Subcutaneous abdominal adipose tissue (tissue), 5 donors: ENCODE results near the gene FAM171A1.
"Not testable (repeated sequence)": the region's sequence is repeated elsewhere in the genome, so short reads cannot be mapped to it uniquely, and the experiment has no call there.

ENCODE experiments used
- H3K27ac ChIP-seq: one replicate; pipeline ENCODE4 v1.7.0; 2013; ENCODE audit warnings: low read depth, mild to moderate bottlenecking, inconsistent platforms, low read length, moderate library complexity
- H3K27me3 ChIP-seq, 5 donors: one replicate each; pipeline ENCODE4 v1.7.0; 2013; ENCODE audit warnings: low read length in 5 of 5, inconsistent platforms in 1 of 5; ENCODE audit not compliant: control insufficient read depth in 5 of 5, insufficient read depth in 4 of 5
- H3K36me3 ChIP-seq, 5 donors: one replicate each; pipeline ENCODE4 v1.7.0; 2013; ENCODE audit warnings: low read length in 5 of 5; ENCODE audit not compliant: control insufficient read depth in 5 of 5, insufficient read depth in 5 of 5
- H3K4me1 ChIP-seq, 5 donors: one replicate each; pipeline ENCODE4 v1.7.0; 2013; ENCODE audit warnings: low read length in 5 of 5, mild to moderate bottlenecking in 3 of 5, moderate library complexity in 1 of 5; ENCODE audit not compliant: control insufficient read depth in 5 of 5, insufficient read depth in 5 of 5
- H3K4me3 ChIP-seq, 5 donors: one replicate each; pipeline ENCODE4 v1.7.0; 2013; ENCODE audit warnings: low read length in 5 of 5, low read depth in 1 of 5
- H3K9ac ChIP-seq, 5 donors: one replicate each; pipeline ENCODE4 v1.7.0; 2013; ENCODE audit warnings: low read length in 5 of 5, mild to moderate bottlenecking in 4 of 5, moderate library complexity in 3 of 5
- H3K9me3 ChIP-seq, 5 donors: one replicate each; pipeline ENCODE4 v1.7.0; 2013; ENCODE audit warnings: low read length in 5 of 5; ENCODE audit not compliant: control insufficient read depth in 5 of 5
- donor health status: healthy.
- donor health status: healthy.
- donor health status: healthy.
- donor health status: healthy.
- donor health status: healthy.

FAM171A1 gene

DNA sequence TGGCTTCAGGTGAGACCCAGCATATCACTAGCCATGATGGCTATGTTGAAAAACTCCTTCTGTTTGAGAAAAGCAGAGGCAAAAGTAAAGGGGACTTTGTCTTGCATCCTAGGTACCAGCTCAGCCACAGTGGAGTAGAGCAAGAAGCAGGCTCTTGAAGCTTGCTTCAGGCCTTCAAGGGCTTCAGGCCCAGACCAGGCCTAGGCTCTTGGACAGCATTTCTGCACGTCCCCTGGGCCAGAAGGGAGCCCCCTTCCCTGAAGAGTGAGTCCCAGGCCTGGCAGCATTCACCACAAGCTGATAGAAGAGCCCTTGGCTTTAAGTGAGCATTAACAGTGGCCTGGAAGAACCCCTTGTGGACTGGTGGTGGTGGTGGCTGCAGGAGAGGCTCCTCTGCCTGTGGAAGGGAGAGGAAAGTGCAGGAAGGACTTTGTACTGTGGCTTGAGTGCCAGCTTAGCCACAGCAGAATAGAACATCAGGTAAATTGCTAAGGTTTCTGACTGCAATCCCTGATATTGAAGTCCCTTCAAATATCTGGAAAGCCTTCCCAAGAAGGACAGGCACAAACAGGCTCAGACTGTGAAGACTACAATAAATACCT, 28.1 kb upstream of the FAM171A1 start:
- Histone ChIP-seq H3K4me1 (no peaks in the 10 kb centered on the region), H3K27me3 (no peaks in the 10 kb centered on the region), H3K9me3 (peaks cover 0 to 7% (median 4%) of the 10 kb centered on the region in 5 donors), H3K9ac (no peak overlapping the region), H3K4me3 (no peak overlapping the region), H3K27ac (no peak overlapping the region), H3K36me3 (no peaks in the 10 kb centered on the region)

DNA sequence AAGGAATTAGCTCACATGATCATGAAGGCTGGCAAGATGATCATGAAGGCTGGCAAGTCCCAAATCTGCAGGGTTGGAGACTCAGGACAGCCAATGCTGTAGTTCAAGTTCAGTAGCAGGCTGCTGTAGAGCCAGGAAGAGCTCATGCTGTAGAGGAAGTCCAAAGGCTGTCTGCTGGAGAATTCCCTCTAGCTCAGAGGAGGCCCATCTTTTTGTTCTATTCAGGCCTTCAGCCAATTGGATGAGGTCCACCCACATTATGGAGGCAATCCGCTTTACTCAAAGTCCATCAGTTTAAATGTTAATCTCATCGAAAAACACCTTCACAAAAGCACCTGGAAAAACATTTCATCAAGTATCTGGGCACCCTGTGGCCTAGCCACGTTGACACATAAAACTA, 24.8 kb upstream of the FAM171A1 start:
- Histone ChIP-seq H3K27me3 (peaks cover 0 to 2% (median 0%) of the 10 kb centered on the region in 5 donors), H3K4me1 (peaks cover 0 to 5% (median 0%) of the 10 kb centered on the region in 5 donors), H3K9ac (no peak overlapping the region), H3K9me3 (peaks cover 0 to 2% (median 0%) of the 10 kb centered on the region in 5 donors), H3K4me3 (no peak overlapping the region), H3K36me3 (no peaks in the 10 kb centered on the region), H3K27ac (no peak overlapping the region)

DNA sequence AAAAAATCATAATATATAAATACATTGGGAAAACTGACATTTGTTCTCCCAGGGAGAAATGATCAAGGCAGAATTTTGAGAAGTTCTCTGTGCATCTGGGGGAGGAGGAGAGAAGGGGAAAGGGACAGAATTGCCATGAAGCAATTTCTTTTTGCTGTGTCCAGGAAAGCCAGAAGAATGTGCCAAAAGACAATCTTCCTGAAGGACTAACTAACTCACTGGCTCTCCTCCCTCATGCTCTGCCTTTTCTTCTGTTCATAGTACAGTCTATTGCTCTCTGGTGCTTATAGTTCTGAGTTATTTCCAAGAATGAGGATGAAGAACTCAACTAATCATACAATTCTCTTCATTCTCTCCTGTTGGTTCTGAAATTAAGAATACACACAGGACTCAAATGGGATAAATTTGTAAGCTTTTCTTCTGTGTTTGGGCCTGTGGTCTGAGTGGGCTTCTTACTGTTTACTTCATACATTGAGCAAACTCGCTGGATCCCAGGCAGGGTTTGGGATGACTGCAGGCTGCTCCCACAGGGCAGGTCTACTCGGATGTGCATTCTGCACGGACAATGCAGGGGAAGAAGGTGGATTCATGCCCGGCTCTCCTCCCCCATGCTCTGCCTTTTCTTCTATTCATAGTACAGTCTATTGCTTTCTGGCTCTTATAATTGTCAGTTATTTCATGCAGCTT, 22.2 kb upstream of the FAM171A1 start:
- H3K36me3 ChIP-seq: no peaks in the 10 kb centered on the region
- no peak overlapping the region for H3K27ac ChIP-seq
- H3K9me3 ChIP-seq: no peaks in the 10 kb centered on the region
- no peak overlapping the region for H3K4me3 ChIP-seq
- peaks cover 0 to 2% (median 0%) of the 10 kb centered on the region in 5 donors for H3K27me3 ChIP-seq
- H3K9ac ChIP-seq: no peak overlapping the region
- peaks cover 0 to 5% (median 0%) of the 10 kb centered on the region in 5 donors for H3K4me1 ChIP-seq

- Histone ChIP-seq H3K27me3 (peaks cover 0 to 9% (median 0%) of the 10 kb centered on the region in 5 donors), H3K36me3 (no peaks in the 10 kb centered on the region), H3K9ac (no peak overlapping the region), H3K9me3 (no peaks in the 10 kb centered on the region), H3K27ac (no peak overlapping the region), H3K4me3 (no peak overlapping the region), H3K4me1 (peaks cover 0 to 9% (median 0%) of the 10 kb centered on the region in 5 donors)
Observed at GRCh38 chr10:15391491-15391890, 20.4 kb upstream of the FAM171A1 start.

DNA sequence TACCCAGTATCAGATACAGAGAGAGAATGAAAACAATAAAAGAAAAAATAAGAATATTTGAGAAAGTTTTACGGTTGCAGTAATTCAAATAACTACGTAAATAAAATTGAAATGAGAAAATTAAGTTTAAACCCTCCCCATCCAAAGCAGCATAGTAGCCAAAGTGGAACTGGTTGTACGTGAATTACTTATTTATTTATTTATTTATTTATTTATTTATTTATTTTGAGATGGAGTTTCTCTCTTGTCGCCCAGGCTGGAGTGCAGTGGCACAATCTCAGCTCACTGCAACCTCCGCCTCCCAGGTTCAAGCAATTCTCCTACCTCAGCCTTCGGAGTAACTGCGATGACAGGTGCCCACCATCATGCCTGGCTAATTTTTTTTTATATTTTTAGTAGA, 17.1 kb upstream of the FAM171A1 start:
- H3K9me3 ChIP-seq, H3K9ac ChIP-seq, H3K36me3 ChIP-seq: not testable (repeated sequence)

GRCh38 chr10:15387021-15387420, 15.9 kb upstream of the FAM171A1 start:
- Histone ChIP-seq H3K36me3 (no peaks in the 10 kb centered on the region), H3K4me3 (no peak overlapping the region), H3K27ac (no peak overlapping the region), H3K4me1 (peaks cover 0 to 15% (median 0%) of the 10 kb centered on the region in 5 donors), H3K9ac (no peak overlapping the region), H3K9me3 (no peaks in the 10 kb centered on the region), H3K27me3 (peaks cover 0 to 9% (median 4%) of the 10 kb centered on the region in 5 donors)

More for the DNA sequence above, 17.1 kb upstream of the FAM171A1 start:
- H3K4me3 ChIP-seq, H3K27ac ChIP-seq, H3K27me3 ChIP-seq: not testable (repeated sequence)
- H3K4me1 ChIP-seq: peaks cover 0 to 15% (median 0%) of the 10 kb centered on the region in 5 donors

DNA sequence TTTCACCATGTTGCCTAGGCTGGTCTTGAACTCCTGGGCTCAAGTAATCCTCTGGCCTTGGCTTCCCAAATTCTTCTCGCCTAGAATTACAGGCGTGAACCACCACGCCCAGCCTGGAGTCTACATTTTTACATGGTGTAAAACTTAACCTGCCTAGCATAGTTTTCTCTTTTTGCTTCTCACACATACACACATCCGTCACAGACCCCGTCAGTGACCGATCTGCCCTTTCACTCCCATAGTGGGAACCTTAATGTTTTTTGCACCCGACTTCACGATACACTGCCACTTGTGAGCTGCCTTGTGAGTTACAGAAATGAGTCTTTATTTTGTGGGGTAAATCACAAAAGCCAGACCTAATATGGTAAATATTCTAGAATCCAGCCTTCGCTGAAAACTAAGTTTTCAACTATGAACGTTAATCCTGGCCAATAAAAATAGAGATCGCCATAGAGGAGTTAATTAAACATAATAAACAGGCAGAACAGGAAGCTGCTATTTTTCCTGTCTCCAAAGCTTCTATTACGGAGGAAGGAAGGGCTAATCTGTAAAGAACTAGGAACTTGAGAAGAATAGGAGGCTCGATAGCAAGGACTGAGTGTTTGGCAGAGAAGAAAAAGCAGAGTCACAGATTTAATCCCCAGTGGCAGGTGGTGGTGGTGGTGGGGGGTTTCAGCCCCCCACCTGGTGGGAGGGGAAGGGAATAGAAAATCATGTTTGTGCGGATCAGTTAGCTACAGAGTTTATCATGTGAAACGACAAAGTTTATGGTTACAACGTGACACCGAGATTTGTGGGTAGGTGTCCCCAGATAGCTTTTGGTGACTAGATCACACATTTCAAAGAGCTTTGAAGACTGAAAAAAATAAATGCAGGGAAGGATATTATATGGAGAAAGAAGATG, 14.7 kb upstream of the FAM171A1 start:
- Histone ChIP-seq H3K27ac (no peak overlapping the region), H3K4me3 (peak overlapping the region in 1 of 5 donors; percentile 1), H3K36me3 (no peaks in the 10 kb centered on the region), H3K9me3 (no peaks in the 10 kb centered on the region), H3K27me3 (peaks cover 4 to 13% (median 7%) of the 10 kb centered on the region in 5 donors), H3K9ac (peak overlapping the region in 1 of 5 donors; percentile 8), H3K4me1 (peaks cover 0 to 13% (median 0%) of the 10 kb centered on the region in 5 donors)

GRCh38 chr10:15381420-15381819, 10.3 kb upstream of the FAM171A1 start:
- Histone ChIP-seq H3K9me3 (no peaks in the 10 kb centered on the region), H3K27ac (no peak overlapping the region), H3K9ac (no peak overlapping the region), H3K27me3 (peaks cover 6 to 17% (median 8%) of the 10 kb centered on the region in 5 donors), H3K4me3 (no peak overlapping the region), H3K4me1 (peaks cover 0 to 8% (median 0%) of the 10 kb centered on the region in 5 donors), H3K36me3 (no peaks in the 10 kb centered on the region)

DNA sequence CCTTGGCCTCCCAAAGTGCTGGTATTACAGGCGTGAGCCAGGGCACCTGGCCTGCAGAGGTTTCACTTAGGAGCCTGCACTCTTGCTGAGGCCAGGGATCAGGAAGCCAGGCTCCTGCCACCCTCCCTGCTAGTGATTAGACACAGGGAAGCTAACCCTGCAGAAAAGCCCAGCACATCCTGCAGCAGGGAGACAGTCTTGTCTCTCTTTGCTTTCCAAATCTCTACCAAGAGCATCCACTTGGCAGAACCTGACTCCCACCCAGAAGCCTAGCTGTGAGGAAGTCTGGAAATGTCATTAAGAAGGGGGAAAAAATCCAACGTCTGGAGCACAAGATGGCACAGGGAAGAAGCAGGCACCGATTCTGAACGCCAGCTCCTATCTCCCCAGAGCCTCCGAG, 8.0 kb upstream of the FAM171A1 start:
- Histone ChIP-seq H3K9ac (no peak overlapping the region), H3K27ac (no peak overlapping the region), H3K9me3 (no peaks in the 10 kb centered on the region), H3K27me3 (peaks cover 6 to 16% (median 8%) of the 10 kb centered on the region in 5 donors), H3K4me3 (no peak overlapping the region), H3K36me3 (no peaks in the 10 kb centered on the region), H3K4me1 (peaks cover 0 to 2% (median 0%) of the 10 kb centered on the region in 5 donors)
